ENCODE data around the gene SZRD1. TPM values are rescaled to one million over a fixed set of nuclear protein-coding genes. Genes with fewer than 3 reads are reported as not detected.

The SZRD1 gene
- total RNA-seq, 4 donors from 2014 or later = 85.8 to 117 (median 99.4) TPM

GRCh38 chr1:16434007-16434406, 67.0 kb downstream of the SZRD1 start:
- Histone ChIP-seq H3K9me3 (no peaks in the 10 kb centered on the region), H3K4me1 (no peaks in the 10 kb centered on the region), H3K36me3 (no peaks in the 10 kb centered on the region), H3K27me3 (peaks cover 9% of the 10 kb centered on the region), H3K27ac (no peak overlapping the region), H3K4me3 (no peak overlapping the region)
- WGBS, 2 donors (ENCODE audit: low coverage in 1 of 2) = 91 to 96% methylated on average over 4 of the region's 4 CpGs
- TF ChIP-seq EP300 (IDR thresholded peaks at IDR 0.05) = no peak
- TF ChIP-seq POLR2AphosphoS5 (IDR thresholded peaks at IDR 0.05) = no peak
- no peak for TF ChIP-seq POLR2A (IDR thresholded peaks at IDR 0.05)
- TF ChIP-seq, protein P1, sequence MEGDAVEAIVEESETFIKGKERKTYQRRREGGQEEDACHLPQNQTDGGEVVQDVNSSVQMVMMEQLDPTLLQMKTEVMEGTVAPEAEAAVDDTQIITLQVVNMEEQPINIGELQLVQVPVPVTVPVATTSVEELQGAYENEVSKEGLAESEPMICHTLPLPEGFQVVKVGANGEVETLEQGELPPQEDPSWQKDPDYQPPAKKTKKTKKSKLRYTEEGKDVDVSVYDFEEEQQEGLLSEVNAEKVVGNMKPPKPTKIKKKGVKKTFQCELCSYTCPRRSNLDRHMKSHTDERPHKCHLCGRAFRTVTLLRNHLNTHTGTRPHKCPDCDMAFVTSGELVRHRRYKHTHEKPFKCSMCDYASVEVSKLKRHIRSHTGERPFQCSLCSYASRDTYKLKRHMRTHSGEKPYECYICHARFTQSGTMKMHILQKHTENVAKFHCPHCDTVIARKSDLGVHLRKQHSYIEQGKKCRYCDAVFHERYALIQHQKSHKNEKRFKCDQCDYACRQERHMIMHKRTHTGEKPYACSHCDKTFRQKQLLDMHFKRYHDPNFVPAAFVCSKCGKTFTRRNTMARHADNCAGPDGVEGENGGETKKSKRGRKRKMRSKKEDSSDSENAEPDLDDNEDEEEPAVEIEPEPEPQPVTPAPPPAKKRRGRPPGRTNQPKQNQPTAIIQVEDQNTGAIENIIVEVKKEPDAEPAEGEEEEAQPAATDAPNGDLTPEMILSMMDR (IDR thresholded peaks at IDR 0.05) = no peak
- no peak for ATAC-seq

DNA sequence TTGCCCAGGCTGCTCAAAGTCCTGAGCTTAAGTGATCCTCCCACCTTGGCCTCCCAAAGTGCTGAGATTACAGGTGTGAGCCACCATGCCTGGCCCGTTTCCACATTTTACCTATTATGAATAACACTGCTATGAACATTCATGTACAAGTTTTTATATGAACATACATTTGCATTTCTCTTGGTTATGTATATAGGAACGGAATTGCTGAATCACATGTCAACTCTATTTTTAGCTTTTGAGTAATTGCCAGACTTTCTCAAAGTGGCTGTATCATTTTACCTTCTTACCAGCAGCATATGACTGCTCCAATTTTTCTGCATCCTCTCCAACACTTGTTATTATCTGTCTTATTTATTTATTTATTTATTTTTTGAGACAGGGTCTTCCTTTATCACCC, 67.5 kb downstream of the SZRD1 start:
- Histone ChIP-seq H3K27ac (no peak overlapping the region), H3K4me1 (no peaks in the 10 kb centered on the region), H3K9me3 (no peaks in the 10 kb centered on the region), H3K4me3 (no peak overlapping the region), H3K27me3 (peaks cover 9% of the 10 kb centered on the region), H3K36me3 (no peaks in the 10 kb centered on the region)
- no peak for ATAC-seq
- 39 to 58% methylated on average over 2 of the region's 2 CpGs for WGBS, 2 donors (ENCODE audit: low coverage in 1 of 2)
- TF ChIP-seq EP300 (IDR thresholded peaks at IDR 0.05) = no peak
- TF ChIP-seq POLR2AphosphoS5 (IDR thresholded peaks at IDR 0.05) = no peak
- TF ChIP-seq POLR2A (IDR thresholded peaks at IDR 0.05) = no peak
- TF ChIP-seq, protein P1 (IDR thresholded peaks at IDR 0.05) = no peak

DNA sequence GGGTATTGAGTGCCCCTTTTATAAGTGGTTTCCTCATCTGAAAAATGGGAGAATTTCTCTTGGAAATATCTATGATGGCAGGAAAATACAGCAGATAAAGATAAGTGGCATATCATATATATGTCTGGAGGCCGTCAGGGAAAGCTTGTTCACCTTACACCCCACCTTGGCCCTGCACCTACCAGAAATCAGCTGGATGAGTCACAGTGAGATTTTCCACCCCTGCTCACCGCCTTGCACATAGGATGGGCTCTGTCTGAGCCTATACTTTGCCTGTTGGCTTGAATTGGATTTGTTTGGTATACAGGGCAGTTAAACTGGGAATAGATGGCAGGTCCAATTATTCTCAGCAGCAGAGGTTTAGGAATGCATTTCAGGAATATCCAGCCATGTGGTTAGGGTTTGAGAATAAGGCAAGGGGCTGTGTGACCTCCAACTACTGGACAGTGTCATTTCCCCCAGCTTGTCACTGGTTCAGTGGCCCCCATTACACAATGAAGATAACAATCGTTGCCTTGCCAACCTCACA, 70.0 kb downstream of the SZRD1 start, which contains the start of gene SPATA21:
TSS of gene SPATA21 (minus strand) at position 479 of the 529 bp plus-strand sequence. CDS start 6,053 bp downstream, outside the sequence.
- Histone ChIP-seq H3K4me1 (peaks cover 0 to 19% (median 4%) of the 10 kb centered on the region in 3 donors), H3K27me3 (peaks cover 9% of the 10 kb centered on the region), H3K4me3 (no peak within 1 kb of the TSS), H3K27ac (no peak within 1 kb of the TSS), H3K9me3 (no peaks in the 10 kb centered on the region), H3K36me3 (no peaks in the 10 kb centered on the region)
- no peak for TF ChIP-seq POLR2AphosphoS5 (IDR thresholded peaks at IDR 0.05)
- no peak for TF ChIP-seq POLR2A (IDR thresholded peaks at IDR 0.05)
- TF ChIP-seq, protein P1 (IDR thresholded peaks at IDR 0.05) = no peak
- no peak for TF ChIP-seq EP300 (IDR thresholded peaks at IDR 0.05)
- ATAC-seq = no peak
- 90% methylated on average over 2 of the region's 3 CpGs; no CpG with 5 or more reads in 1 of the 2 donors for WGBS, 2 donors (ENCODE audit: low coverage in 1 of 2)

GRCh38 chr1:16438516-16438915, 71.5 kb downstream of the SZRD1 start:
- Histone ChIP-seq H3K27me3 (peaks cover 1% of the 10 kb centered on the region), H3K27ac (no peak overlapping the region), H3K4me1 (peaks cover 0 to 34% (median 9%) of the 10 kb centered on the region in 3 donors), H3K36me3 (peaks cover 0 to 7% of the 10 kb centered on the region in 2 donors), H3K9me3 (no peaks in the 10 kb centered on the region), H3K4me3 (no peak overlapping the region)
- WGBS, 2 donors (ENCODE audit: low coverage in 1 of 2) = 75 to 92% methylated on average over 2 of the region's 2 CpGs
- no peak for ATAC-seq
- no peak for TF ChIP-seq POLR2AphosphoS5 (IDR thresholded peaks at IDR 0.05)
- TF ChIP-seq, protein P1 (IDR thresholded peaks at IDR 0.05) = no peak
- no peak for TF ChIP-seq EP300 (IDR thresholded peaks at IDR 0.05)
- no peak for TF ChIP-seq POLR2A (IDR thresholded peaks at IDR 0.05)

- H3K4me3 ChIP-seq = no peak overlapping the region
- no peak overlapping the region for H3K27ac ChIP-seq
- no peak for TF ChIP-seq EP300 (IDR thresholded peaks at IDR 0.05)
- TF ChIP-seq POLR2AphosphoS5 (IDR thresholded peaks at IDR 0.05) = no peak
- no peak for TF ChIP-seq POLR2A (IDR thresholded peaks at IDR 0.05)
- TF ChIP-seq, protein P1 (IDR thresholded peaks at IDR 0.05) = no peak
- WGBS, 2 donors (ENCODE audit: low coverage in 1 of 2) = 83 to 84% methylated on average over 2 of the region's 2 CpGs
- H3K4me1 ChIP-seq = peaks cover 0 to 38% (median 10%) of the 10 kb centered on the region in 3 donors
- H3K27me3 ChIP-seq = no peaks in the 10 kb centered on the region
- no peak for ATAC-seq
- no peaks in the 10 kb centered on the region for H3K9me3 ChIP-seq
- H3K36me3 ChIP-seq = peaks cover 0 to 11% of the 10 kb centered on the region in 2 donors
These were observed 71.9 kb downstream of the SZRD1 start for GRCh38 chr1:16438924-16439323.

Measured in gastroesophageal sphincter (tissue), 4 donors.